Brain microvascular endothelial cell (primary cell): ENCODE results near the gene TACO1.

ENCODE experiments used
- DNase-seq: peaks from one replicate; pipeline ENCODE4 v3.0.0-alpha.2; 2020
- H3K27ac ChIP-seq: fragments of 250-450 bp; sonication (Bioruptor Pico); 2 replicates; pipeline ENCODE4 v1.5.1; 2020; ENCODE audit warnings: mild to moderate bottlenecking, moderate library complexity
- H3K27me3 ChIP-seq: fragments of 250-450 bp; sonication (Bioruptor Pico); replicated peaks from 2 replicates; pipeline ENCODE4 v1.5.1; 2020; ENCODE audit warnings: mild to moderate bottlenecking
- H3K36me3 ChIP-seq: fragments of 250-450 bp; sonication (Bioruptor Pico); replicated peaks from 2 replicates; pipeline ENCODE4 v1.5.1; 2020; ENCODE audit warnings: mild to moderate bottlenecking
- H3K4me3 ChIP-seq: 2 replicates; pipeline ENCODE4 v1.5.1; 2011; ENCODE audit warnings: low read depth, mild to moderate bottlenecking, control low read depth, low read length, moderate library complexity
- in situ Hi-C: cut with HindIII; loops from 2 replicates; pipeline ENCODE4 v1.10.0; 2017; ENCODE audit warnings: low sequenced_read_pairs, low pct_ligation_motif_present
- TF ChIP-seq, protein P1 (sequence below): IDR thresholded peaks from 2 replicates; pipeline ENCODE4 v1.5.1; 2011; ENCODE audit warnings: low read depth, mild to moderate bottlenecking, moderate library complexity, low read length, control low read depth, inconsistent platforms; ENCODE audit errors: missing control alignments

Gene TACO1

DNA sequence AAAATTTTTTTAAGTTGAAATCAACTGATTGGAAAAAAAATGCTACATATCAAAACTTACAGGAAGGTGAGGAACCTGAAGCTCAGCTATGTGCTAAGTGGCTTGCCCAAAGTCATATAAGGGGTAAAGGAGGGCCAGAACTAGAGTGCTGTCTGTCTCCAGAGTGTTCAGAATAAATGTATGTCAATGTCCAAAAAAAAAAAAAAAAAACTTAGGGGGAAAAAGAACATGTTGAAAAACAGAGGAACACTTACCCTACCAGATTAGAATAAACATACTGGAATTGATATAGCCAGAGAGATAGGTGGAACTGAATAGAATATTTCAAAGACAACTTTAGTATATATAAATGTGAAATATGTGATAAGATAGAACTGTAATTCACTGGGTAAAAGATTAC is 38.9 kb upstream of the TACO1 start:
- no peak for DNase-seq
- TF ChIP-seq, protein P1, sequence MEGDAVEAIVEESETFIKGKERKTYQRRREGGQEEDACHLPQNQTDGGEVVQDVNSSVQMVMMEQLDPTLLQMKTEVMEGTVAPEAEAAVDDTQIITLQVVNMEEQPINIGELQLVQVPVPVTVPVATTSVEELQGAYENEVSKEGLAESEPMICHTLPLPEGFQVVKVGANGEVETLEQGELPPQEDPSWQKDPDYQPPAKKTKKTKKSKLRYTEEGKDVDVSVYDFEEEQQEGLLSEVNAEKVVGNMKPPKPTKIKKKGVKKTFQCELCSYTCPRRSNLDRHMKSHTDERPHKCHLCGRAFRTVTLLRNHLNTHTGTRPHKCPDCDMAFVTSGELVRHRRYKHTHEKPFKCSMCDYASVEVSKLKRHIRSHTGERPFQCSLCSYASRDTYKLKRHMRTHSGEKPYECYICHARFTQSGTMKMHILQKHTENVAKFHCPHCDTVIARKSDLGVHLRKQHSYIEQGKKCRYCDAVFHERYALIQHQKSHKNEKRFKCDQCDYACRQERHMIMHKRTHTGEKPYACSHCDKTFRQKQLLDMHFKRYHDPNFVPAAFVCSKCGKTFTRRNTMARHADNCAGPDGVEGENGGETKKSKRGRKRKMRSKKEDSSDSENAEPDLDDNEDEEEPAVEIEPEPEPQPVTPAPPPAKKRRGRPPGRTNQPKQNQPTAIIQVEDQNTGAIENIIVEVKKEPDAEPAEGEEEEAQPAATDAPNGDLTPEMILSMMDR = no peak
- in situ Hi-C loops = no loop called here
- Histone ChIP-seq H3K36me3 (no peaks in the 10 kb centered on the region), H3K27ac (no peak overlapping the region), H3K27me3 (no peaks in the 10 kb centered on the region), H3K4me3 (no peak overlapping the region)

DNA sequence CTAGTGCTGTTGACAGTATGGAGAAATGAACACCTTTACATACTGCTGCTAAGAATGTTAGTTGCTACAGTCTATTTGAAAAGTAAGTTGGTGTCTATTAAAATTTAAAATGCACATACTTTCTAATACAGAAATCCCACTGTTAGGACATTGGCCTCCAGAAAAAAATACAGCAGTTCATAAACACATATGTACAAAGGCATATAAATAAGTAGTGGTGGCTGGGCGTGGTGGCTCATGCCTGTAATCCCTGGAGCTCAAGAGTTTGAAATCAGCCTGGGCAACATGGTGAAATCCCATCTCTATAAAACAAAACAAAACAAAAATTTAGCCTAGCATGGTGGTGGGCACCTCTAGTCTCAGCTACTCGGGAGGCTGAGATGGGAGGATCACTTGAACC is 37.4 kb upstream of the TACO1 start:
- in situ Hi-C loops = no loop called here
- TF ChIP-seq, protein P1 = no peak
- Histone ChIP-seq H3K36me3 (no peaks in the 10 kb centered on the region), H3K27ac (no peak overlapping the region), H3K27me3 (no peaks in the 10 kb centered on the region), H3K4me3 (no peak overlapping the region)
- no peak for DNase-seq

DNA sequence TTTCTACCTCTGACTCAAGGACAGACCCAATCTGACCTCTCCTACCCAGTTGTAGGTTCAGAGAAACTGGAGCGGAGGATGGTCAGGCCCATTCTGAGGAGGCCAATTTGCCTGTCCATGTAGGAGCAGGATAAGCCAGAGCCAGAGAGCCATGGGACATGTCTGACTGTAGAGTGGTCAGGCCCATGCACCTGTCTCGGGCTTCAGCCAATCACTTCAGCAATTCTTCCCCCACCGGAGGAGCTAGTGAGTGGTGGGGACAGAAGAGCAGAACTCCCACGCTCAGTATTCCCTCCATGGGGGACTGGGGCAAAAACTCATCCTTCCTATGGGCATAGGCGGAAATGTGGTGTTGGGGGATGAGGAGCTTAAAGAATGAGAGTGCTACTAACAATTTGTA is 36.1 kb upstream of the TACO1 start:
- DNase-seq = no peak
- TF ChIP-seq, protein P1 = peak; percentile 5
- H3K27ac ChIP-seq = no peak overlapping the region
- H3K4me3 ChIP-seq = no peak overlapping the region
- H3K27me3 ChIP-seq = no peaks in the 10 kb centered on the region
- no peaks in the 10 kb centered on the region for H3K36me3 ChIP-seq
- in situ Hi-C loops = no loop called here

DNA sequence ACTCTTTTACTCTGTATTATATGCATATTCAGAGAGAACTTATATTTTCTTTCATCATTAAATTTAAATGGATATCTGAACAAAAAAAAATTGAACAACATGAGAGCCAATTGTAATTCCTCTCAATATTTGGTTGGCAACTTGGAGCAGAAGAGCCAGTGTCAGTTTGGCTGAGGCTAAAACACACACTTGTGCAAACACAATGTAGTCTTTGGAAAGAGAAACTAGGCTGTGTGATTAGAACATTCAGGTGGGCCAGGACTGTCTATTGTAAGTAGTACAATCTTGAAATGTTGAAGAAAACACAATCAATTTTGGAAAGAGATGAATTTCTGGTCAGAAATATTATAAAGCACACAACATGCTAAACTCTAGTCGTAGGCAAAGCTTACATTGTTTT is 33.5 kb upstream of the TACO1 start:
- no peak overlapping the region for H3K4me3 ChIP-seq
- TF ChIP-seq, protein P1 = no peak
- in situ Hi-C loops = no loop called here
- no peaks in the 10 kb centered on the region for H3K27me3 ChIP-seq
- DNase-seq = no peak
- H3K36me3 ChIP-seq = no peaks in the 10 kb centered on the region
- H3K27ac ChIP-seq = no peak overlapping the region

DNA sequence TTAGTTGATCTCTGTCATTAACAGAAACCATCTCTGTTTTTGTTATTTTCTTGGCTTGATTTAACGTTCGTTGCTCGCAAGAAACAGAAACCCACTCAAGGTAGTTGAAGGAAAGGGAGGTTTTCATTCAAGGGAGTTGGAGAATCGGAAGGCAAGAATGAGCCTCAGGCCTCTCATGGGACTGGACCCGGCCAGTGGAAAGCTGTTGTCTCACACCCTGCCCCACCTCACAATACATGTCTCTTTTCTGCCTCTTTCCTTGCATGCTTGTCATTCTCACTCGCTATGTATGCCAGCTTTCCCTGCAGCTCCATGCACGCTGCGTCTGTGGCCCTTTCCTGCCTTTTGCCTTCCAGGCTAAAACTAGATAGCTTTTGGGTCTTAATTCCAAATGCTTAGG is 32.1 kb upstream of the TACO1 start:
- in situ Hi-C loops = no loop called here
- Histone ChIP-seq H3K27me3 (no peaks in the 10 kb centered on the region), H3K27ac (no peak overlapping the region), H3K4me3 (no peak overlapping the region), H3K36me3 (no peaks in the 10 kb centered on the region)
- TF ChIP-seq, protein P1 = no peak
- DNase-seq = no peak

DNA sequence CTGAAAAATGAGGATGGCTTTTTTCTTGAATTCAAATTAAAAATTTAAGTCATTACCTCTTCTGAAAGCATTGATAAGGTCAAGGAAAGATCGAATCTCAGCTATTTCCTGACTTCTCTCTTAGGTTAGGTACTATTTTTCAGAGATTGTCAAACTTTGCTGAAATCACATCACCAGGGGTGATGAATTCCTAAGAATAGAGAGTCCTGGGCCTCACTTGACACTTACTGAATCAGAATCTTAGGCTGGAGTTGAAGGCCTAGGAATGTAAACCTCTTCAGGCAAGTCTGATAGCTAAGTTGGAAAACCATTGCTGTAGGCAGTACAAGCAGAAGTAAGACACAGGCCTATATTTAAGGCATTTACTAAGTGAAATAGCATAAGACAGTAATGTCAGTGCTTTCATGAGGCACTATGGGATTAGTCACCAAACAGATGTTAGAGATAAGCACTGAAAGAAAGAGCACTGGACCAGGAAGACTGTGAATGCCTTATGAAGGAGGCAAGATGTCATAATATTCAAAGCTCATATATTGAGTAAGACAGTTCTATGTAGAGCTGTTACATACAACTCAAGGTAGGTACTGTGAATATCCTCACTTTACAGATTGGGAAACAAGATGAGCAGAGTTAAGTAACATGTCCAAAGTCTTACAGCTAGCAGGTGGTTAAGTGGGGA is 28.9 kb upstream of the TACO1 start:
- H3K36me3 ChIP-seq = no peaks in the 10 kb centered on the region
- peak overlapping the region; percentile 39 for H3K27ac ChIP-seq
- H3K27me3 ChIP-seq = no peaks in the 10 kb centered on the region
- no peak overlapping the region for H3K4me3 ChIP-seq
- in situ Hi-C loops = no loop called here
- TF ChIP-seq, protein P1 = no peak
- DNase-seq = peak; percentile 61
